SK-MEL-5 (cell line): Measurements from ENCODE around the gene SYNGR3. TPM values are rescaled to one million over a fixed set of nuclear protein-coding genes. Genes with fewer than 3 reads are reported as not detected.
"Not testable (repeated sequence)": the region's sequence is repeated elsewhere in the genome, so short reads cannot be mapped to it uniquely, and the experiment has no call there.

ENCODE experiments used
- DNase-seq: peaks from one replicate; pipeline ENCODE4 v3.0.0-alpha.2; 2016; ENCODE audit warnings: low read depth, low spot score
- in situ Hi-C: cut with HindIII; loops from 2 replicates; pipeline ENCODE4 v1.10.0; 2016; ENCODE audit warnings: low sequenced_read_pairs, high pct_unique_total_duplicates, low pct_unique_long_range_greater_than_20kb
- total RNA-seq: library from RNA; depleted of rRNA; stranded (reverse); fragments of >200 nt; shearing (Covaris generic); gene quantifications from 2 replicates; pipeline ENCODE4 v1.2.3, GENCODE V29; 2014

SYNGR3 gene
- total RNA-seq, 1 experiment from 2014 or later = 0.37 TPM

- in situ Hi-C loops = no loop called here
These were observed 41.4 kb downstream of the SYNGR3 start for GRCh38 chr16:2031081-2031577.

GRCh38 chr16:2032285-2033056, 42.7 kb downstream of the SYNGR3 start:
- DNase-seq = no peak
- in situ Hi-C loops = no loop called here

More at GRCh38 chr16:2031081-2031577, 41.4 kb downstream of the SYNGR3 start:
- DNase-seq = no peak

- in situ Hi-C loops = no loop called here
- peak; percentile 4 for DNase-seq
These were observed 43.5 kb downstream of the SYNGR3 start for GRCh38 chr16:2033057-2033908.

- DNase-seq, in situ Hi-C loops: not testable (repeated sequence)
These were observed 44.3 kb downstream of the SYNGR3 start for GRCh38 chr16:2033909-2034695.

GRCh38 chr16:2034696-2035430, 45.1 kb downstream of the SYNGR3 start:
- in situ Hi-C loops = no loop called here
- no peak for DNase-seq

- DNase-seq = no peak
These were observed 45.8 kb downstream of the SYNGR3 start for GRCh38 chr16:2035431-2036199.

GRCh38 chr16:2036200-2036966, 46.6 kb downstream of the SYNGR3 start:
- DNase-seq = no peak
- in situ Hi-C loops = no loop called here

More at GRCh38 chr16:2035431-2036199, 45.8 kb downstream of the SYNGR3 start:
- in situ Hi-C loops = no loop called here

- no peak for DNase-seq
- in situ Hi-C loops = no loop called here
These were observed 47.3 kb downstream of the SYNGR3 start for GRCh38 chr16:2037115-2037514.

- in situ Hi-C loops = no loop called here
- DNase-seq = no peak
These were observed 48.0 kb downstream of the SYNGR3 start for GRCh38 chr16:2037647-2038381.

- no peak for DNase-seq
- in situ Hi-C loops = no loop called here
These were observed 48.8 kb downstream of the SYNGR3 start for GRCh38 chr16:2038382-2039231.

- DNase-seq = no peak
- in situ Hi-C loops = no loop called here
These were observed 49.7 kb downstream of the SYNGR3 start for GRCh38 chr16:2039274-2040031.

GRCh38 chr16:2040041-2040786, 50.4 kb downstream of the SYNGR3 start:
- no peak for DNase-seq
- in situ Hi-C loops = no loop called here
